ENCODE measurements around the gene ZNRF3.

Gene ZNRF3

GRCh38 chr22:29092243-29092642, 208.9 kb downstream of the ZNRF3 start:
- no peak for DNase-seq (ENCODE audit: low spot score)

GRCh38 chr22:29093030-29093429, 209.7 kb downstream of the ZNRF3 start:
- no peak for DNase-seq (ENCODE audit: low spot score)

GRCh38 chr22:29093501-29094300, 210.3 kb downstream of the ZNRF3 start:
- peak; percentile 89 for DNase-seq (ENCODE audit: low spot score)

GRCh38 chr22:29095459-29095858, 212.1 kb downstream of the ZNRF3 start:
- DNase-seq (ENCODE audit: low spot score) = no peak

GRCh38 chr22:29096736-29097669, 213.6 kb downstream of the ZNRF3 start:
- DNase-seq (ENCODE audit: low spot score) = peak; percentile 96

- DNase-seq (ENCODE audit: low spot score) = no peak
Measured at GRCh38 chr22:29098296-29098695, 214.9 kb downstream of the ZNRF3 start.

GRCh38 chr22:29102300-29102699, 218.9 kb downstream of the ZNRF3 start:
- no peak for DNase-seq (ENCODE audit: low spot score)

- no peak for DNase-seq (ENCODE audit: low spot score)
Measured at GRCh38 chr22:29103121-29103520, 219.7 kb downstream of the ZNRF3 start.

- no peak for DNase-seq (ENCODE audit: low spot score)
Measured at GRCh38 chr22:29105468-29105867, 222.1 kb downstream of the ZNRF3 start.

GRCh38 chr22:29106839-29107238, 223.5 kb downstream of the ZNRF3 start:
- DNase-seq (ENCODE audit: low spot score) = no peak

All from COLO829 (cell line).